ENCODE data around the gene GPR31.
A peak's percentile ranks its signal among the peaks of the same experiment; 100 is the strongest.
"Not testable (repeated sequence)": the region's sequence is repeated elsewhere in the genome, so short reads cannot be mapped to it uniquely, and the experiment has no call there.

Gene GPR31

GRCh38 chr6:167168296-167168695, 10.5 kb upstream of the GPR31 start:
- not testable (repeated sequence) for DNase-seq (ENCODE audit: low read depth in 2 of 3, low spot score in 2 of 3)

- DNase-seq (ENCODE audit: low read depth in 2 of 3, low spot score in 2 of 3): not testable (repeated sequence)
Observed at GRCh38 chr6:167167699-167168098, 9.9 kb upstream of the GPR31 start.

DNA sequence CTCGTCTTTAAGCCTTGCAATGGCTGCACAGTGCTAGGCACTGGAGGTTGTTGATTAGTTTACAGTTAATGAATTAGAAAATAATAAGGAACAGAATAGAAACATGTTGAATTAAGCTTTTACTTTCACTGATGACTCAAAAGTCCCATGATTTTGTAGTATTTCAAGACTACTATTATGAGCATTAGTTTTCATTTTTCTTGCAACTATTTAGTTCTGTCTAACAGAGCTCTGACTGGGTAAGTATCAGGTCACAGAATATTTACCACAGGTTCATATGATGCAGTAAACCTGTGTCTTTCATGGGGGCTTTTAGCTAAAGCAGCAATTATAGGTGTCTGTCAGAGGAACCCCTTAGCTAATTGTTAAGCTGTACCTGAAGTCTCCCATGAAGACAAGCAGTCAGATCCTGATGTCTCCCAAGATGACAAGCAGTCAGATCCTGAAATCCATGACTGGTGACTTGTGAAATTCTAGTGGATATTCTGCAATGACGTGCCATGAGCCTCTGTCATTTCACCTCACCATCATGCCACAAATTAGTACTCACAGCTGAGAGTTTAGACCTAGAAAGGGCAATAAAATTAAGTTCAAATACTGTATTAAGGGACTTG, 8.2 kb upstream of the GPR31 start:
- DNase-seq (ENCODE audit: low read depth in 2 of 3, low spot score in 2 of 3): no peak

- no peak for DNase-seq (ENCODE audit: low read depth in 2 of 3, low spot score in 2 of 3)
Observed at GRCh38 chr6:167164261-167164660, 6.5 kb upstream of the GPR31 start.

- DNase-seq (ENCODE audit: low read depth in 2 of 3, low spot score in 2 of 3): no peak
Observed at GRCh38 chr6:167163476-167164011, 5.8 kb upstream of the GPR31 start.

GRCh38 chr6:167162591-167162990, 4.8 kb upstream of the GPR31 start:
- no peak for DNase-seq (ENCODE audit: low read depth in 2 of 3, low spot score in 2 of 3)

DNA sequence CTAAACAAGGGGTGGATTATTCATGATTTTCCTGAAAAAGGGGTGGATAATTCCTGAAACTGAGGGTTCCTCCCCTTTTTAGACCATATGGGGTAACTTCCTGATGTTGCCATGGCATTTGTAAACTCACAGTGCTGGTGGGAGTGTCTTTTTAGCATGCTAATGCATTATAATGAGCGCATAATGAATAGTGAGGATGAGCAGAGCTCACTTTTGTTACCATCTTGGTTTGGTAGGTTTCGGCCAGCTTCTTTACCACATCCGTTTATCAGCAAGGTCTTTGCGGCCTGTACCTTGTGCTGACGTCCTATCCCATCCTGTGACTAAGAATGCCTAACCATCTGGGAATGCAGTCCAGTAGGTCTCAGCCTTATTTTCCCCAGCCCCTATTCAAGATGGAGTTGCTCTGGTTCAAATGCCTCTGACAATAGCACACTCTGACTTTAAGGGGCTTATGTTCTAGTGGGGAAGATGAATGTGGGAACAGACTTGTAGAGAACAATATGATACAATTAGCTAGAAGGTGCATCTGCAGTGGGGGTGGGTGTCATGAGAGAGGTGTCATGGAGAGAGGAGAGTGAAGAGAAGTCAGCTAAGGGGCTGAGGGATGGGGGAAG, 4.2 kb upstream of the GPR31 start:
- no peak for DNase-seq (ENCODE audit: low read depth in 2 of 3, low spot score in 2 of 3)

DNA sequence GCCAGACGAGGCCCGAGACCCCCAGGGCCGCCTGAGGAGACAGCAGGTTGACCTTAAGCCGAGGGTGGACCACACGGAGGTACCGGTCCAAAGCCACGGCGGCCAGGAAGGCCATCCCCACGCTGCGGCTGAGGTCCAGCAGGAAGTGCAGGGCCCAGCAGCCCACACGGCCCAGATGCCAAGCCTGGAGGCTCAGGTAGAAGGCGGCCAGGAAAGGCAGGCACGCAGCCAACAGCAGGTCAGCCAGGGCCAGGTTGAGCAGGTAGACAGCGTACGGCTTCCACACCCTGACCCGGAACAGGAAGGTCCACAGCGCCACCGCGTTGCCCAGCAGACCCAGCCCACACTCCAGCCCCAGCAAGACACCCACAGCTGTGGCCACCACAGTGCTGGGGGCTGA, 366 bp downstream of the GPR31 start:
- DNase-seq (ENCODE audit: low read depth in 2 of 3, low spot score in 2 of 3): no peak

DNA sequence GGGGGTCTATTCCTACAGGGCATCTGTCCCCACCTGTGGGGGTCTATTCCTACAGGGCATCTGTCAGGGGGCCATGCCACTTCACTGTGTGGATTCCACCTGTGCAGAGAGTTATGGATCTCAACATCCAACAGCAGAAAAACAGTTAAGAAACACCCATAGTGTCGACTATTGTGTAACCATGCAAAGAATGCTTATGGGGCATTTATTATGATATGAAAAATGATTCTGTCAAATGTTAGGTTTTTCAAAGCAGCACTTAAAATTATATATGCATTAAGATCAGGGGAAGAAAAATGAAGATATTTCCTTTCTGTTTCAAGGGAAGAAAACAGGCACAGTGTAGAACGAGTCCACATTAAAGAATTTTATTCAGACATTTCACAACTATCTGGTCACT, 2.9 kb downstream of the GPR31 start:
- no peak for DNase-seq (ENCODE audit: low read depth in 2 of 3, low spot score in 2 of 3)

DNA sequence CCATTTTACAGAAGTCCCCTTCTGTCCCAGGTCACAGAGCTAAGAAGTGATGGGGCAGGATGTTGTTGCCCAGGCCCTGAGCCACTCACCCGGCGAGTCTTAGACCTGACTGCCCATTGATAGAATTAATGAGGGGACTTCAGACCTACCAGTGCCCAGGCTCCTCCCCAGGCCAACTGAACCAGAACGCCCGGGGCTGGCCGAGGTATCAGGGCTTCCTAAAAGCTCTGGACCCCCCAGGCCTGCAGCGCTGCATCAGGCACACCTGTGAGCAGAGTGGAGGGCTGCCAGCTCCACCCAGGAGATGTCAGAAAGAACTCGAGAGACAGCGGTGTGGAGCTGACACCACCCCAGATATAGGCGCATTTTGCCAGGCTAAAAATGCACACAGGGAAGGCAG, 3.5 kb downstream of the GPR31 start:
- DNase-seq (ENCODE audit: low read depth in 2 of 3, low spot score in 2 of 3): no peak

DNA sequence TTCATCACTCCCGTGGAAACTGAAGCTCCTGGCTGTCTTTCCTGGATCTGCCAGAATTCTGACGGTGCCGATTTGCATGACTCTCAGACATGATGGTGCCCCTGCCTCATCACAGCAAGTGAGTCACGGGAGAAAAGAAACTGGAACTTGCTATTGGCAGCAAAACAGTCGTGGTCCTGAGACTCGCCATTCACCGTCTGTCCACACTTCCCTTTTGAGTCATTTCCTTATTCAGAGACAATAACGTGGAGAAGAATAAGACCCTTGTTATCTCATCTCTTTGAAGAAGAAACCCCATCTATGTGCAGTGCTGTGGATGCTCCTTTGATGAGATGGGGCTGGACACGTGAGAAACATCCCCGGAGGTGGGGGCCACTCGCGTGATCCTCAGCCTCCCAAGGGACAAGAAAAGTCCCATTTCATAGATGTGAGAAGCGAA, 4.2 kb downstream of the GPR31 start:
- DNase-seq (ENCODE audit: low read depth in 2 of 3, low spot score in 2 of 3): no peak

GRCh38 chr6:167152862-167153261, 4.9 kb downstream of the GPR31 start:
- DNase-seq (ENCODE audit: low read depth in 2 of 3, low spot score in 2 of 3): no peak

GRCh38 chr6:167151648-167152047, 6.1 kb downstream of the GPR31 start:
- no peak for DNase-seq (ENCODE audit: low read depth in 2 of 3, low spot score in 2 of 3)

- DNase-seq (ENCODE audit: low read depth in 2 of 3, low spot score in 2 of 3): no peak
Observed at GRCh38 chr6:167150941-167151549, 6.7 kb downstream of the GPR31 start.

DNA sequence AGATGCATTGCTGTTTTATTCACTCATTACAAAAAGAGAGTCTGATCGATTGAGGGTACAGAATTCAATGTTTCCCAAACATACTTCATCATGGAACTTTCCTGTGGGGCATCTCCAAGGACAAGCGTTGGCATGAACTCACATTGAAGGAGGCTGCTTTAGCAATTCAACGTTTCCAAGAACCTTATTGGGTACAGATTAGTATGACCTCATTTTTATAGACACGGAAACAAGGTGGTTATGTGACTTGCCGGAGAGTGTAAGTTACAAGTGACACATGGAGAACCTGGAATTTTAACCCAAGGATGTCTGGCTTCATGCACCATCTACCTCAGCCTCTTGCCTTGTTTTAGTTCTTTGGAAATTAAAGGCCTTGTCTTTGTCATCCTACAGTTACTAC, 8.8 kb downstream of the GPR31 start:
- DNase-seq (ENCODE audit: low read depth in 2 of 3, low spot score in 2 of 3): no peak

GRCh38 chr6:167148021-167148420, 9.8 kb downstream of the GPR31 start:
- DNase-seq (ENCODE audit: low read depth in 2 of 3, low spot score in 2 of 3): no peak

DNA sequence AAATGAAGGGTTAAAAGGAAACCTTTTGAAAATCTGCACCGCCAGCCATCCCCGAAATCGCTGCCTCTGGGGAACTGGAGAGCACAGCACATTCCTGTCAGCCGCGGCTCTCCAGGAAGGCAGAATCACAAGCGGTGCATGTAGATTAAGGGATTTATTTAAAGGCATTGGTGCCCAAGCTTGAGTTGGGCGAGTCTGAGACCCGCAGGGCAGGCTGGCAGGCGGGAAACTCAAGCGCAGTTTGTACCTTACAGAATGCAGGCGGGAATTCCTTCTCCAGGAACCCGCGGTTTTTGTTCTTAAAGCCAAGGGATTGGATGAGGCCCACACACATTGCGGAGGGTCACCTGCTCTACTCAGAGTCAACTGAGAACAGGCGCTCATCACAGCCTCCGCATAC, 10.8 kb downstream of the GPR31 start:
- no peak for DNase-seq (ENCODE audit: low read depth in 2 of 3, low spot score in 2 of 3)

- no peak for DNase-seq (ENCODE audit: low read depth in 2 of 3, low spot score in 2 of 3)
Observed at GRCh38 chr6:167146135-167146534, 11.6 kb downstream of the GPR31 start.

DNA sequence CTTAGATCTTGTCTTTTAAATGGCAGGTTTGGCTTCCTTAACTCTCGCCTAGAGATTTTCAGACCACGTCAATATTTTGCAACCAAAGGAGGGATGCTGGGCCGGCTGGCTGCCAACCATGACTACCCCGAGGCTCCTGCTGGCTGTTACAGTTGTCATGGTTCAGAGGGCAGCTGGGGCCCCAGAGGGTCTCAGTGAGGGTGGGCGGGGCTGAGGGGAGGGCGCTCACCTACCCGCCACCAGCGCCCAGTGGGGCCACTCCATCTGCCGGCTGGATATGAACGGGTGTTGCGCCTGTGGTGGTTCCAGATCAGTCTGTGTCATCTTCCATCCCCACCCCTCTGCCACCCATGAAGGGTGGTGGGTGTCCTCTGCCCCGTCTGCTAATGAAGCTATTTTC, 12.3 kb downstream of the GPR31 start:
- no peak for DNase-seq (ENCODE audit: low read depth in 2 of 3, low spot score in 2 of 3)

DNA sequence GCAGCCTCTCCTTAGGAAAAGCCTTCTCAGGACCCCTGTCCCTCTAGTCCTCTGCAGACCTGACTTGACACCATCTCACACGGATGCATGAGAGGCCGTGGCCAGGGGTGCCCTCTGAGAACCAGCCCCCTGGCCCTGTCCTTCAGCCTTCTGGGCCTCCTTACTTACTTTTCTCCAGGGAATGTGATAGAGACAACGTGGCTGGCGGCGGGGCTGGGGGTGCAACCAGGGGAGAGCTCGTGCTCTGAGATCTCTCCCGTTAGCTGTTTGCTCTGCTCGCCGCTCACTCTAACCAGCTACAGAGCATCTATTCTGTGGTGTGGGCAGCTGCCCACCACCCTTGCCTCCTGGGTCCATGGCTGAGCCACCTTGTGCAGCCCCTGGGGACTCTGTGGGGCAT, 14.7 kb downstream of the GPR31 start:
- no peak for DNase-seq (ENCODE audit: low read depth in 2 of 3, low spot score in 2 of 3)

- DNase-seq (ENCODE audit: low read depth in 2 of 3, low spot score in 2 of 3): no peak
Observed at GRCh38 chr6:167142433-167142761, 15.4 kb downstream of the GPR31 start.

DNA sequence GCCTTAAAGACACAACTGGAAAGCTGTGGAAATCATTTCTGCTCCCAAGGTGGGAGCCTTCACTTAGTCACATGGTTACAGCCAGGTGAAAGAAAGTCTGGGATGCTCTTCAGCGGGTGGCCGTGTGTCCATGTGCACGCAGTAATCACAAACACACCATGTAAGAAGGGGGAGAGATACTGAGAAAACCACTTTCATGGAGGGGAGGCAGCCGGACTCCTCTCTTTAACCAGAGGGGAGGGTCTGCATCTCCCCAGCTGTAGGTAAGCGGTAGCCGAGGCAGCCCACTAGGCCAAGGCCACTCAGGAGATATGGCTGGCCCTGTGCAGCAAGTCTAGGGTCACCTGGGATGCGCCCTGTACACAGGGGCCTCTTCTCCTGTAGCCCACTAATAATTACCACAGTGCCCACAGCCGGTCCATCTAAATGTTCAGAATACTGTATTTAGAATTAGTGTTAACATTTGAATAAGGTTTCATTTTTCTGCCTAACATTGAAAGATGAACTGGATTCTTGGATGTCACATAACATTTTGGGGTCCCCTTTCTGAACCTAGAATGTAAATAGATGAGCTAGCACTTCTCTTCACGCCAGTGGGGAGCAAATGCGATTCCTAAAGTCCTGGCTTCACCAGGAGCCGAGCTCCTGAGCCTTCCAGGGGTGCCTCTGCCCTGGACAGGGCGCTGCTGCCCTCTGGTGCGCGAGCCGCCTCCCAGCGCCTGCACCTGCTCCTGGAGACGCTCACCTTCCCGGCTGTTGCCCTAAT, 15.9 kb downstream of the GPR31 start:
- peak in 1 of 3 experiments; percentile 19 for DNase-seq (ENCODE audit: low read depth in 2 of 3, low spot score in 2 of 3)

Measured in activated CD8-positive, alpha-beta memory T cell treated with anti-CD3 and anti-CD28 coated beads for 48 hours (primary cell).